HCT116 (cell line): ENCODE data around the gene TTF2. TPM values are rescaled to one million over a fixed set of nuclear protein-coding genes. Genes with fewer than 3 reads are reported as not detected.

Source experiments
- ATAC-seq: fragments of 200-7000 bp; cut with Tn5 transposase; 2 replicates; pipeline ENCODE4 v1.9.1; 2020; ENCODE audit warnings: mild to moderate bottlenecking, moderate library complexity
- BruUV-seq: library from RNA; stranded (reverse); fragments of 400-500 nt; replicated peaks from 2 replicates; lab custom pipeline; 2021; lab: Mats Ljungman, UMichigan
- CTCF ChIA-PET: fragments of 300-600 bp; sonication (Branson Sonifier 250); formaldehyde crosslinking; loops from one replicate; lab custom pipeline; 2021; ENCODE audit warnings: antibody characterized with exemption; lab: Charles Lee
- POLR2A ChIA-PET: fragments of 300-600, 350-600 bp; sonication (Branson Sonifier 250); formaldehyde crosslinking; loops from one replicate; lab custom pipeline; 2021; ENCODE audit warnings: antibody characterized with exemption; lab: Charles Lee
- RAD21 ChIA-PET, 2 experiments: fragments of 300-600 bp; sonication (Branson Sonifier 250); formaldehyde crosslinking; loops; one replicate each; lab custom pipeline; 2023; ENCODE audit warnings: low total read pairs in 2 of 2; ENCODE audit not compliant: uncharacterized antibody in 2 of 2, unreplicated experiment in 2 of 2, low non-redundant PET in 1 of 2; lab: Charles Lee
- DNase-seq: peaks from one replicate; pipeline ENCODE4 v3.0.0-alpha.2; 2010; ENCODE audit warnings: low read depth, low spot score
- H2AFZ ChIP-seq: fragments of 200-600 bp; shearing (Covaris generic), sonication (generic); 2 replicates; pipeline ENCODE4 v1.6.1; 2017; ENCODE audit warnings: low read depth, mixed run types, mixed read lengths, antibody characterized with exemption, low read length; ENCODE audit not compliant: poor library complexity, severe bottlenecking
- H3K27ac ChIP-seq: 2 replicates; pipeline ENCODE4 v1.5.1; 2012; ENCODE audit warnings: low read depth, low read length
- H3K27me3 ChIP-seq: fragments of 200-600 bp; sonication (generic); 2 replicates; pipeline ENCODE4 v1.6.1; 2016; ENCODE audit warnings: mixed run types, low read length, mixed read lengths; ENCODE audit not compliant: insufficient read depth
- H3K36me3 ChIP-seq, 2 experiments: fragments of 200-500 bp in 1 of 2; fragments of 200-600 bp in 1 of 2; sonication (Bioruptor generic) in 1 of 2; sonication (generic) in 1 of 2; 2 replicates each; pipeline versions ENCODE4 v1.5.1 to v1.6.1; 2014 to 2016; ENCODE audit warnings: low read length in 2 of 2, inconsistent platforms in 1 of 2, mixed read lengths in 1 of 2, mixed run types in 1 of 2; ENCODE audit not compliant: insufficient read depth in 2 of 2, control insufficient read depth in 1 of 2
- H3K4me1 ChIP-seq, 2 experiments: fragments of 200-600 bp in 1 of 2; sonication (generic) in 1 of 2; 2 replicates each; pipeline versions ENCODE4 v1.5.1 to v1.6.1; 2012 to 2017; ENCODE audit warnings: low read length in 2 of 2, inconsistent platforms in 1 of 2, mild to moderate bottlenecking in 1 of 2, mixed read lengths in 1 of 2, mixed run types in 1 of 2, moderate library complexity in 1 of 2; ENCODE audit not compliant: insufficient read depth in 2 of 2, control insufficient read depth in 1 of 2
- H3K4me2 ChIP-seq: fragments of 200-600 bp; sonication (generic); 2 replicates; pipeline ENCODE4 v1.6.1; 2017; ENCODE audit warnings: mixed run types, low read length, mixed read lengths
- H3K4me3 ChIP-seq, 2 experiments: fragments of 200-600 bp in 1 of 2; sonication (generic) in 1 of 2; replicated peaks in 1 of 2; 2 replicates each; pipeline ENCODE4 v1.5.1; 2011 to 2016; ENCODE audit warnings: low read length in 2 of 2, control low read depth in 1 of 2, low read depth in 1 of 2, mild to moderate bottlenecking in 1 of 2, mixed read lengths in 1 of 2, mixed run types in 1 of 2
- H3K79me2 ChIP-seq: fragments of 200-600 bp; sonication (generic); 2 replicates; pipeline ENCODE4 v1.6.1; 2017; ENCODE audit warnings: mild to moderate bottlenecking, mixed run types, low read length, moderate library complexity, mixed read lengths; ENCODE audit not compliant: insufficient read depth
- H3K9ac ChIP-seq: fragments of 200-600 bp; sonication (generic); 2 replicates; pipeline ENCODE4 v1.6.1; 2016; ENCODE audit warnings: low read length, mixed read lengths
- H3K9me2 ChIP-seq: fragments of 200-600 bp; sonication (generic), shearing (Covaris generic); 2 replicates; pipeline ENCODE4 v1.6.1; 2017; ENCODE audit warnings: mixed run types, mild to moderate bottlenecking, moderate library complexity; ENCODE audit not compliant: insufficient read depth
- H3K9me3 ChIP-seq, 2 experiments: fragments of 200-500 bp in 1 of 2; fragments of 200-600 bp in 1 of 2; sonication (Bioruptor generic) in 1 of 2; sonication (generic) in 1 of 2; 2 replicates each; pipeline ENCODE4 v1.6.1; 2014 to 2017; ENCODE audit warnings: low read length in 2 of 2, mixed read lengths in 2 of 2, inconsistent platforms in 1 of 2, low read depth in 1 of 2, mild to moderate bottlenecking in 1 of 2, mixed run types in 1 of 2, moderate library complexity in 1 of 2; ENCODE audit not compliant: control insufficient read depth in 1 of 2, insufficient read depth in 1 of 2
- H4K20me1 ChIP-seq: fragments of 200-600 bp; sonication (generic), shearing (Covaris generic); 2 replicates; pipeline ENCODE4 v1.6.1; 2017; ENCODE audit warnings: mixed run types, mild to moderate bottlenecking, moderate library complexity; ENCODE audit not compliant: insufficient read depth
- EGR1 ChIP-seq: IDR thresholded peaks from 2 replicates; pipeline ENCODE4 v1.6.1; 2012; ENCODE audit warnings: low read depth
- EZH2 ChIP-seq: fragments of 200-600 bp; sonication (generic); IDR thresholded peaks from 2 replicates; pipeline ENCODE4 v1.6.1; 2017; ENCODE audit warnings: antibody characterized with exemption, mixed run types
- EZH2phosphoT487 ChIP-seq: fragments of 200-600 bp; IDR thresholded peaks from 2 replicates; pipeline ENCODE4 v1.6.1; 2018; ENCODE audit warnings: antibody characterized with exemption, borderline replicate concordance
- FOSL1 ChIP-seq: IDR thresholded peaks from 2 replicates; pipeline ENCODE4 v1.6.1; 2012; ENCODE audit warnings: low read depth
- JUND ChIP-seq: IDR thresholded peaks from 2 replicates; pipeline ENCODE4 v1.6.1; 2012
- POLR2A ChIP-seq: IDR thresholded peaks from 2 replicates; pipeline ENCODE4 v1.7.0; 2011; ENCODE audit warnings: borderline replicate concordance; ENCODE audit not compliant: insufficient read depth, insufficient read length; ENCODE audit errors: extremely low read depth
- POLR2AphosphoS5 ChIP-seq: IDR thresholded peaks from 2 replicates; pipeline ENCODE4 v1.6.1; 2011; ENCODE audit warnings: mild to moderate bottlenecking, low read depth, low read length, moderate library complexity
- SRF ChIP-seq: IDR thresholded peaks from 2 replicates; pipeline ENCODE4 v1.6.1; 2012; ENCODE audit warnings: low read depth
- ZFX ChIP-seq: fragments of 450-650 bp; IDR thresholded peaks from 2 replicates; pipeline ENCODE4 v1.6.1; 2017
- intact Hi-C: fragments of 100-400 bp; cut with micrococcal nuclease; formaldehyde crosslinking; loops from 2 replicates; pipeline ENCODE4 v1.10.0; 2022
- total RNA-seq: library from RNA; stranded (reverse); gene quantifications from one replicate; pipeline ENCODE4 v1.2.1, GENCODE V29; 2021; ENCODE audit not compliant: unreplicated experiment
- TF ChIP-seq, protein P1 (sequence below): IDR thresholded peaks from 2 replicates; pipeline ENCODE4 v1.6.1; 2012; ENCODE audit warnings: low read depth
- TF ChIP-seq, protein P2 (sequence below): IDR thresholded peaks from 2 replicates; pipeline ENCODE4 v1.6.1; 2012
- TF ChIP-seq, protein P3 (sequence below), 3 experiments: fragments of 200-600 bp in 1 of 3; sonication (generic) in 1 of 3; IDR thresholded peaks in 2 of 3; conservative IDR thresholded peaks in 1 of 3; 2 replicates each; pipeline ENCODE4 v1.5.1; 2012 to 2017; ENCODE audit warnings: low read depth in 2 of 3, low read length in 2 of 3, antibody characterized with exemption in 1 of 3, borderline replicate concordance in 1 of 3, control low read depth in 1 of 3, mild to moderate bottlenecking in 1 of 3, mixed read lengths in 1 of 3, mixed run types in 1 of 3, moderate library complexity in 1 of 3; ENCODE audit not compliant: insufficient read depth in 1 of 3

TTF2 gene
- total RNA-seq, 1 experiment from 2014 or later, result 60.3 TPM

DNA sequence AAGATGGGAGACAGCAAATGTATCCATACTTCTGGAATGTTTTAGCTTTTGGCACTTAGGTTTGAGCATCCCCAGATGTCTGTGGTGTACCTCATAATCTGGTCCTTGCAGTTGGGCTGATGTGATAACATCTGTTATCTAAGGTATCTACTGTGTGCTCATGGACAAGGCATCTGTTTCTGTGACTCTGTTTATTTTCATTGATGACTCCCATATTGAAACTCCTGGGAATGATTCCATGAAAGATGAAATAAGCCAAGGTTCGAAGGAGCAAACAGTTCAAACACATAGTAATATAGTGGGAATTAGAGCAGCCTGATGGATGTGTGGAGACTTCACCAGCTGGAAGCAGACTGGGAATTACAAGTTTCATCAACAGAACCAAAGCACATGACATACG is 82.1 kb downstream of the TTF2 start:
- H3K27me3 ChIP-seq, result no peaks in the 10 kb centered on the region
- no peak overlapping the region for H2AFZ ChIP-seq
- H3K27ac ChIP-seq, result no peak overlapping the region
- POLR2A ChIA-PET, result no interaction called here
- ATAC-seq (no peak), DNase-seq (no peak)
- no peaks in the 10 kb centered on the region for H3K9me3 ChIP-seq
- intact Hi-C loops, result no loop called here
- H3K4me3 ChIP-seq, result no peak overlapping the region
- no peak overlapping the region for H3K9ac ChIP-seq
- H3K9me2 ChIP-seq, result no peaks in the 10 kb centered on the region
- H3K4me2 ChIP-seq, result no peak overlapping the region
- no peak for TF ChIP-seq SRF
- TF ChIP-seq, protein P1, sequence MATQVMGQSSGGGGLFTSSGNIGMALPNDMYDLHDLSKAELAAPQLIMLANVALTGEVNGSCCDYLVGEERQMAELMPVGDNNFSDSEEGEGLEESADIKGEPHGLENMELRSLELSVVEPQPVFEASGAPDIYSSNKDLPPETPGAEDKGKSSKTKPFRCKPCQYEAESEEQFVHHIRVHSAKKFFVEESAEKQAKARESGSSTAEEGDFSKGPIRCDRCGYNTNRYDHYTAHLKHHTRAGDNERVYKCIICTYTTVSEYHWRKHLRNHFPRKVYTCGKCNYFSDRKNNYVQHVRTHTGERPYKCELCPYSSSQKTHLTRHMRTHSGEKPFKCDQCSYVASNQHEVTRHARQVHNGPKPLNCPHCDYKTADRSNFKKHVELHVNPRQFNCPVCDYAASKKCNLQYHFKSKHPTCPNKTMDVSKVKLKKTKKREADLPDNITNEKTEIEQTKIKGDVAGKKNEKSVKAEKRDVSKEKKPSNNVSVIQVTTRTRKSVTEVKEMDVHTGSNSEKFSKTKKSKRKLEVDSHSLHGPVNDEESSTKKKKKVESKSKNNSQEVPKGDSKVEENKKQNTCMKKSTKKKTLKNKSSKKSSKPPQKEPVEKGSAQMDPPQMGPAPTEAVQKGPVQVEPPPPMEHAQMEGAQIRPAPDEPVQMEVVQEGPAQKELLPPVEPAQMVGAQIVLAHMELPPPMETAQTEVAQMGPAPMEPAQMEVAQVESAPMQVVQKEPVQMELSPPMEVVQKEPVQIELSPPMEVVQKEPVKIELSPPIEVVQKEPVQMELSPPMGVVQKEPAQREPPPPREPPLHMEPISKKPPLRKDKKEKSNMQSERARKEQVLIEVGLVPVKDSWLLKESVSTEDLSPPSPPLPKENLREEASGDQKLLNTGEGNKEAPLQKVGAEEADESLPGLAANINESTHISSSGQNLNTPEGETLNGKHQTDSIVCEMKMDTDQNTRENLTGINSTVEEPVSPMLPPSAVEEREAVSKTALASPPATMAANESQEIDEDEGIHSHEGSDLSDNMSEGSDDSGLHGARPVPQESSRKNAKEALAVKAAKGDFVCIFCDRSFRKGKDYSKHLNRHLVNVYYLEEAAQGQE, result no peak
- CTCF ChIA-PET, result no interaction called here
- no peaks in the 10 kb centered on the region for H3K36me3 ChIP-seq
- RAD21 ChIA-PET, result no interaction called here
- no peaks in the 10 kb centered on the region for H4K20me1 ChIP-seq
- H3K4me1 ChIP-seq, result peaks cover 8 to 11% of the 10 kb centered on the region in 2 experiments
- H3K79me2 ChIP-seq, result no peaks in the 10 kb centered on the region
- no TSS peak for BruUV-seq

DNA sequence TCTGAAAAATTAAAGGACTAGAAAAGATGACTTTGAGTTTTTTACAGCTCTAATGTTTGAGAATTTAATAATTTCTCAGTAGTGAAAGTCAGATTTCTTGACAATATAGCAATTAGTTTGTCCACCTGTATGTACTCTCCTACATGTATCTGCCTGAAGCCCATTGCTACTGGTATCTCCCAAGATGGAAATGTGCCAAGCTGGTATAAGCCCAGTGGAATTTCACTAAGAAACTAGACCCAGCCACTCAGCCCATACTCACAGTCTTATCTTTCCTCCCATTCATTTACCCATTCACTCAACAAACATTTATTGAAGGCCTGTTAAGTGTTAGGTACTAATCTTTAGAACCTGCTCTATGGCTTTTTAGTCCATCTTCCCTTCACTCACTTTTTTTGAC is 83.0 kb downstream of the TTF2 start:
- CTCF ChIA-PET, result no interaction called here
- Histone ChIP-seq H3K79me2 (no peaks in the 10 kb centered on the region), H3K4me1 (peaks cover 16 to 17% of the 10 kb centered on the region in 2 experiments), H4K20me1 (no peaks in the 10 kb centered on the region), H3K9ac (no peak overlapping the region), H3K27me3 (no peaks in the 10 kb centered on the region), H3K4me2 (no peak overlapping the region), H3K36me3 (no peaks in the 10 kb centered on the region), H3K9me3 (no peaks in the 10 kb centered on the region), H3K4me3 (no peak overlapping the region), H3K9me2 (no peaks in the 10 kb centered on the region), H2AFZ (no peak overlapping the region), H3K27ac (no peak overlapping the region)
- RAD21 ChIA-PET, result no interaction called here
- POLR2A ChIA-PET, result interaction anchor here (0.6 kb wide), 1 partner anchor 129 kb away, joined by 3 read pairs; no protein-coding TSS in a partner anchor
- ATAC-seq (no peak), DNase-seq (no peak)
- TF ChIP-seq, protein P2, sequence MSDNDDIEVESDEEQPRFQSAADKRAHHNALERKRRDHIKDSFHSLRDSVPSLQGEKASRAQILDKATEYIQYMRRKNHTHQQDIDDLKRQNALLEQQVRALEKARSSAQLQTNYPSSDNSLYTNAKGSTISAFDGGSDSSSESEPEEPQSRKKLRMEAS, result no peak
- TF ChIP-seq, protein P3, sequence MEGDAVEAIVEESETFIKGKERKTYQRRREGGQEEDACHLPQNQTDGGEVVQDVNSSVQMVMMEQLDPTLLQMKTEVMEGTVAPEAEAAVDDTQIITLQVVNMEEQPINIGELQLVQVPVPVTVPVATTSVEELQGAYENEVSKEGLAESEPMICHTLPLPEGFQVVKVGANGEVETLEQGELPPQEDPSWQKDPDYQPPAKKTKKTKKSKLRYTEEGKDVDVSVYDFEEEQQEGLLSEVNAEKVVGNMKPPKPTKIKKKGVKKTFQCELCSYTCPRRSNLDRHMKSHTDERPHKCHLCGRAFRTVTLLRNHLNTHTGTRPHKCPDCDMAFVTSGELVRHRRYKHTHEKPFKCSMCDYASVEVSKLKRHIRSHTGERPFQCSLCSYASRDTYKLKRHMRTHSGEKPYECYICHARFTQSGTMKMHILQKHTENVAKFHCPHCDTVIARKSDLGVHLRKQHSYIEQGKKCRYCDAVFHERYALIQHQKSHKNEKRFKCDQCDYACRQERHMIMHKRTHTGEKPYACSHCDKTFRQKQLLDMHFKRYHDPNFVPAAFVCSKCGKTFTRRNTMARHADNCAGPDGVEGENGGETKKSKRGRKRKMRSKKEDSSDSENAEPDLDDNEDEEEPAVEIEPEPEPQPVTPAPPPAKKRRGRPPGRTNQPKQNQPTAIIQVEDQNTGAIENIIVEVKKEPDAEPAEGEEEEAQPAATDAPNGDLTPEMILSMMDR (IDR thresholded peaks at IDR 0.05 in 2 of 3, conservative IDR thresholded peaks at IDR 0.05 in 1 of 3; ENCODE audit: borderline replicate concordance in 1 of 3, insufficient read depth in 1 of 3, low read depth in 2 of 3, low read length in 2 of 3), result no peak
- TF ChIP-seq POLR2A (no peak), EGR1 (no peak), POLR2AphosphoS5 (no peak), FOSL1 (no peak), EZH2phosphoT487 (no peak), JUND (no peak), ZFX (no peak), EZH2 (no peak)
- TF ChIP-seq, protein P1, result no peak
- intact Hi-C loops, result no loop called here
- BruUV-seq, result no TSS peak
